ENCODE measurements around the gene HOXA1.

The HOXA1 gene

GRCh38 chr7:27106901-27107240 lies 11.1 kb upstream of the HOXA1 start:
- no peaks in the 10 kb centered on the region for H3K9me3 ChIP-seq (ENCODE audit: control insufficient read depth, low read length)
- no peak for DNase-seq (ENCODE audit: low read depth)
- H3K4me1 ChIP-seq (ENCODE audit: control insufficient read depth, insufficient read depth, low read length), result peaks cover 55% of the 10 kb centered on the region
- no peaks in the 10 kb centered on the region for H3K27me3 ChIP-seq (replicated peaks; ENCODE audit: control insufficient read depth, insufficient read depth, low read length)
- H3K4me3 ChIP-seq (ENCODE audit: low read length), result peak overlapping the region; percentile 64
- no peaks in the 10 kb centered on the region for H3K36me3 ChIP-seq (ENCODE audit: control insufficient read depth, insufficient read depth, low read length, severe bottlenecking)
- H3K9ac ChIP-seq (ENCODE audit: low read length), result peak overlapping the region; percentile 80

DNA sequence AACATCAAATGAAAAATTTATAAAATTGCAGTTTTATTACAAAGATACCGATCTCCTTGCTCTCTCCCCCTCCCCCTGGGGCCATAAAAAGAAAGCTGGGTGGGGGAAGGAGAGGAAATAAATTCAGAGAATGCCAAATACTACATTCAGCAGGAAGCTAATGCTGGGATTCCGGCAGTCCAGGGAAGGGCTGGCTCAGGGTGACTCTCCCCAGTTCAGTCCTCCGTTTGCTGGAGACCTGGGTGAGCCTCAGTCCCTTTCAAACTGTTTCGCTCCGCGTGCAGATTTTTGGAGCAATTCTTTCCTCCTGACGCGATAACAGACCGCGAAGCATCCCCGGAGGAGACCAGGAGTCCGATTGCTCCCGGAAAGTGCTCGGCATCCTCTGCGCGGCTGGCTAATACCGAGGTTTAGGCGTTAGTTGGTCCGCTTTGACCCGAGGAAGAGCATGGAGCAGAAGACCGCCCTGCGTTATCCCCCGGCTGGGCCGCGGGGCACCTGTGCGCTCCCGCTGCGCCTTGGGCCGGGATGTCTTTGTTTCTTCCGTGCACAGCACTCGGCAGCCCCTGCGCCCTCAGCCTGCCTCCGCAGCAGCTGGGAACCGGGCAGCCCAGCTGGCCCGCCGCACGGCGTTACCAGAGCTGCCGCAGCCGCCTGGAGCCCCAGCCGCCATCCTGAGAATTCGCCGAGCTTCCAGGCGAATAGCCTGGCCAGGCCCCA lies 10.5 kb upstream of the HOXA1 start:
- DNase-seq (ENCODE audit: low read depth), result peak; percentile 27
- peak overlapping the region; percentile 80 for H3K9ac ChIP-seq (ENCODE audit: low read length)
- H3K4me3 ChIP-seq (ENCODE audit: low read length), result peak overlapping the region; percentile 64

GRCh38 chr7:27105301-27106031 lies 9.7 kb upstream of the HOXA1 start:
- H3K36me3 ChIP-seq (ENCODE audit: control insufficient read depth, insufficient read depth, low read length, severe bottlenecking), result no peaks in the 10 kb centered on the region
- H3K4me1 ChIP-seq (ENCODE audit: control insufficient read depth, insufficient read depth, low read length), result peaks cover 55% of the 10 kb centered on the region
- peak overlapping the region; percentile 64 for H3K4me3 ChIP-seq (ENCODE audit: low read length)
- no peaks in the 10 kb centered on the region for H3K27me3 ChIP-seq (replicated peaks; ENCODE audit: control insufficient read depth, insufficient read depth, low read length)
- no peaks in the 10 kb centered on the region for H3K9me3 ChIP-seq (ENCODE audit: control insufficient read depth, low read length)
- DNase-seq (ENCODE audit: low read depth), result no peak
- peak overlapping the region; percentile 80 for H3K9ac ChIP-seq (ENCODE audit: low read length)

More for the DNA sequence above, 10.5 kb upstream of the HOXA1 start:
- Histone ChIP-seq H3K36me3 (ENCODE audit: control insufficient read depth, insufficient read depth, low read length, severe bottlenecking) (no peaks in the 10 kb centered on the region), H3K9me3 (ENCODE audit: control insufficient read depth, low read length) (no peaks in the 10 kb centered on the region), H3K27me3 (replicated peaks; ENCODE audit: control insufficient read depth, insufficient read depth, low read length) (no peaks in the 10 kb centered on the region), H3K4me1 (ENCODE audit: control insufficient read depth, insufficient read depth, low read length) (peaks cover 55% of the 10 kb centered on the region)

DNA sequence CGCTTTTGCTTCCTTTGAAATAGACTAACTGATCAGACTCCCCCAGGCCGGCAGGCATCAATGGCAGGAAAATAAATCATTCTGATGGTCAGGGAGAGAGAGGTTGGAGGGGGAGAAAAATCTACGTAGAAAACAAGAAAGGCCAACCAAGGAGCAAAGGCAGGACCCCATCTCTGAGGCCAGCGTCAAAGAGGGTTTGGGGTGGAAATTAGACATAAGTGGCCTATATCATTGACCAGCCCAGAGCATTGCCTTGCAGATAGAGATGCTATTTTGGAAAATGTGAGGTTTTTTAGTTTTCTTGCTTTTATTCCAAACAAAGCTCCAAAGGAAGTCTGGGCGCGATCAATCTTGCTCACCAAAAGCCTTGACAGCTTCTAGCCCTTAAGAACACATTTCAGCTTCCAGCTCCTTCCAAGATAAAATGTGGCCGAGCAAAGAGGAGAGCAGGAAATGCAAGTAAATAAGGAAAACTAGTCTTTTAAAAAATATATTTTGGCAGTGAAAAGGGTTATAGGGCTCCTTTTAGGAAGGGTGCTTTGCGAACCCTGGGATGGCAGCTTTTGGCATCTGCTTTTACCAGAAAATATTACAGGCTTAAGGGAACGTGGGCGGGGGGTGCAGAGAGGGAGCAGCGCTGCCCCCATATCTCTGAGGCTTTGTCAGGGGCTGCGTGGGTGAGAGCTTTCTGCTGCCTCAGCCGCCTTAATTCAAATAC lies 8.7 kb upstream of the HOXA1 start:
- H3K9me3 ChIP-seq (ENCODE audit: control insufficient read depth, low read length), result no peaks in the 10 kb centered on the region
- H3K4me1 ChIP-seq (ENCODE audit: control insufficient read depth, insufficient read depth, low read length), result peaks cover 55% of the 10 kb centered on the region
- no peak for DNase-seq (ENCODE audit: low read depth)
- H3K9ac ChIP-seq (ENCODE audit: low read length), result peak overlapping the region; percentile 60
- no peaks in the 10 kb centered on the region for H3K27me3 ChIP-seq (replicated peaks; ENCODE audit: control insufficient read depth, insufficient read depth, low read length)
- no peaks in the 10 kb centered on the region for H3K36me3 ChIP-seq (ENCODE audit: control insufficient read depth, insufficient read depth, low read length, severe bottlenecking)
- H3K4me3 ChIP-seq (ENCODE audit: low read length), result no peak overlapping the region

GRCh38 chr7:27103489-27104226 lies 7.9 kb upstream of the HOXA1 start:
- Histone ChIP-seq H3K4me3 (ENCODE audit: low read length) (peak overlapping the region; percentile 66), H3K9me3 (ENCODE audit: control insufficient read depth, low read length) (no peaks in the 10 kb centered on the region), H3K9ac (ENCODE audit: low read length) (peak overlapping the region; percentile 60), H3K4me1 (ENCODE audit: control insufficient read depth, insufficient read depth, low read length) (peaks cover 57% of the 10 kb centered on the region), H3K36me3 (ENCODE audit: control insufficient read depth, insufficient read depth, low read length, severe bottlenecking) (no peaks in the 10 kb centered on the region), H3K27me3 (replicated peaks; ENCODE audit: control insufficient read depth, insufficient read depth, low read length) (no peaks in the 10 kb centered on the region)
- DNase-seq (ENCODE audit: low read depth), result no peak

GRCh38 chr7:27102581-27103442 lies 7.0 kb upstream of the HOXA1 start, which contains the start of gene HOXA2:
TSS of gene HOXA2 (minus strand) at chr7:27102683. CDS start at chr7:27102500, 183 bp downstream.
- Histone ChIP-seq H3K4me3 (ENCODE audit: low read length) (peak within 1 kb of the TSS; percentile 66), H3K4me1 (ENCODE audit: control insufficient read depth, insufficient read depth, low read length) (peaks cover 63% of the 10 kb centered on the region), H3K9me3 (ENCODE audit: control insufficient read depth, low read length) (no peaks in the 10 kb centered on the region), H3K36me3 (ENCODE audit: control insufficient read depth, insufficient read depth, low read length, severe bottlenecking) (no peaks in the 10 kb centered on the region), H3K27me3 (replicated peaks; ENCODE audit: control insufficient read depth, insufficient read depth, low read length) (no peaks in the 10 kb centered on the region), H3K9ac (ENCODE audit: low read length) (peak within 1 kb of the TSS; percentile 60)
- no peak for DNase-seq (ENCODE audit: low read depth)

GRCh38 chr7:27101957-27102580 lies 6.3 kb upstream of the HOXA1 start:
- Histone ChIP-seq H3K9me3 (ENCODE audit: control insufficient read depth, low read length) (no peaks in the 10 kb centered on the region), H3K27me3 (replicated peaks; ENCODE audit: control insufficient read depth, insufficient read depth, low read length) (no peaks in the 10 kb centered on the region), H3K4me1 (ENCODE audit: control insufficient read depth, insufficient read depth, low read length) (peaks cover 66% of the 10 kb centered on the region), H3K36me3 (ENCODE audit: control insufficient read depth, insufficient read depth, low read length, severe bottlenecking) (no peaks in the 10 kb centered on the region), H3K4me3 (ENCODE audit: low read length) (peak overlapping the region; percentile 66), H3K9ac (ENCODE audit: low read length) (peak overlapping the region; percentile 60)
- DNase-seq (ENCODE audit: low read depth), result no peak

- Histone ChIP-seq H3K27me3 (replicated peaks; ENCODE audit: control insufficient read depth, insufficient read depth, low read length) (no peaks in the 10 kb centered on the region), H3K9ac (ENCODE audit: low read length) (peak overlapping the region; percentile 60), H3K36me3 (ENCODE audit: control insufficient read depth, insufficient read depth, low read length, severe bottlenecking) (no peaks in the 10 kb centered on the region), H3K9me3 (ENCODE audit: control insufficient read depth, low read length) (no peaks in the 10 kb centered on the region), H3K4me1 (ENCODE audit: control insufficient read depth, insufficient read depth, low read length) (peaks cover 66% of the 10 kb centered on the region), H3K4me3 (ENCODE audit: low read length) (peak overlapping the region; percentile 66)
- no peak for DNase-seq (ENCODE audit: low read depth)
Measured at GRCh38 chr7:27101171-27101956, 5.6 kb upstream of the HOXA1 start.

- Histone ChIP-seq H3K4me1 (ENCODE audit: control insufficient read depth, insufficient read depth, low read length) (peaks cover 59% of the 10 kb centered on the region), H3K4me3 (ENCODE audit: low read length) (peak overlapping the region; percentile 66), H3K9ac (ENCODE audit: low read length) (peak overlapping the region; percentile 60), H3K36me3 (ENCODE audit: control insufficient read depth, insufficient read depth, low read length, severe bottlenecking) (no peaks in the 10 kb centered on the region), H3K9me3 (ENCODE audit: control insufficient read depth, low read length) (no peaks in the 10 kb centered on the region), H3K27me3 (replicated peaks; ENCODE audit: control insufficient read depth, insufficient read depth, low read length) (no peaks in the 10 kb centered on the region)
- DNase-seq (ENCODE audit: low read depth), result no peak
Measured at GRCh38 chr7:27100694-27101170, 4.9 kb upstream of the HOXA1 start.
